Measurements from ENCODE around the gene SHLD3.
"Not testable (repeated sequence)": the region's sequence is repeated elsewhere in the genome, so short reads cannot be mapped to it uniquely, and the experiment has no call there.

Gene SHLD3

GRCh38 chr5:65624571-65625555, at the start of gene SHLD3, which contains the start of gene TRAPPC13:
TSS of gene SHLD3 (plus strand) at chr5:65625027. CDS start at chr5:65629588, 4,561 bp downstream.
TSS of gene TRAPPC13 (plus strand) at chr5:65625027. CDS start at chr5:65625061, 34 bp downstream.
- H2AFZ ChIP-seq (ENCODE audit: low read depth) = peak within 1 kb of the TSS; percentile 67
- H4K20me1 ChIP-seq (ENCODE audit: insufficient read depth) = no peaks in the 10 kb centered on the region
- TF ChIP-seq CTCF (conservative IDR thresholded peaks at IDR 0.05; ENCODE audit: low read depth, low read length) = 0 out of 2 replicates have a peak, but pooled peaks have one; percentile 19
- H3K4me2 ChIP-seq = peak within 1 kb of the TSS; percentile 97
- peaks cover 76% of the 10 kb centered on the region for H3K79me2 ChIP-seq (ENCODE audit: insufficient read depth, low read depth)
- no peak within 1 kb of the TSS for H3K4me3 ChIP-seq (IDR thresholded peaks at IDR 0.05; ENCODE audit: insufficient read depth, low read depth, low read length)
- peak within 1 kb of the TSS; percentile 78 for H3K9ac ChIP-seq
- no peaks in the 10 kb centered on the region for H3K36me3 ChIP-seq (ENCODE audit: insufficient read depth)
- no peaks in the 10 kb centered on the region for H3K27me3 ChIP-seq (ENCODE audit: insufficient read depth, low read depth)
- peak within 1 kb of the TSS; percentile 70 for H3K27ac ChIP-seq
- H3K4me1 ChIP-seq (ENCODE audit: low read depth, poor library complexity, severe bottlenecking) = peaks cover 31% of the 10 kb centered on the region

- H3K9ac ChIP-seq = no peak overlapping the region
- no peak overlapping the region for H3K4me3 ChIP-seq (IDR thresholded peaks at IDR 0.05; ENCODE audit: insufficient read depth, low read depth, low read length)
- no peak overlapping the region for H2AFZ ChIP-seq (ENCODE audit: low read depth)
- no peaks in the 10 kb centered on the region for H3K27me3 ChIP-seq (ENCODE audit: insufficient read depth, low read depth)
- no peak overlapping the region for H3K27ac ChIP-seq
- TF ChIP-seq CTCF (conservative IDR thresholded peaks at IDR 0.05; ENCODE audit: low read depth, low read length) = no peak
- H3K36me3 ChIP-seq (ENCODE audit: insufficient read depth) = no peaks in the 10 kb centered on the region; the same call in 1 of the 2 replicates
- H3K79me2 ChIP-seq (ENCODE audit: insufficient read depth, low read depth) = no peaks in the 10 kb centered on the region
- no peaks in the 10 kb centered on the region for H4K20me1 ChIP-seq (ENCODE audit: insufficient read depth)
- no peaks in the 10 kb centered on the region for H3K4me1 ChIP-seq (ENCODE audit: low read depth, poor library complexity, severe bottlenecking)
- H3K4me2 ChIP-seq = no peak overlapping the region
Measured at GRCh38 chr5:65577141-65577540, 47.7 kb upstream of the SHLD3 start.

GRCh38 chr5:65588694-65589093, 36.1 kb upstream of the SHLD3 start:
- Histone ChIP-seq H3K4me1 (ENCODE audit: low read depth, poor library complexity, severe bottlenecking) (no peaks in the 10 kb centered on the region), H3K4me2 (no peak overlapping the region), H4K20me1 (ENCODE audit: insufficient read depth) (no peaks in the 10 kb centered on the region), H3K79me2 (ENCODE audit: insufficient read depth, low read depth) (no peaks in the 10 kb centered on the region), H3K27ac (no peak overlapping the region), H3K36me3 (ENCODE audit: insufficient read depth) (0 out of 2 replicates have a peak, but pooled peaks cover 2% of the 10 kb centered on the region), H3K4me3 (IDR thresholded peaks at IDR 0.05; ENCODE audit: insufficient read depth, low read depth, low read length) (no peak overlapping the region), H2AFZ (ENCODE audit: low read depth) (no peak overlapping the region), H3K27me3 (ENCODE audit: insufficient read depth, low read depth) (no peaks in the 10 kb centered on the region), H3K9ac (no peak overlapping the region)
- TF ChIP-seq CTCF (conservative IDR thresholded peaks at IDR 0.05; ENCODE audit: low read depth, low read length) = no peak

- H2AFZ ChIP-seq (ENCODE audit: low read depth); H3K4me3 ChIP-seq (IDR thresholded peaks at IDR 0.05; ENCODE audit: insufficient read depth, low read depth, low read length); H3K27me3 ChIP-seq (ENCODE audit: insufficient read depth, low read depth); H3K36me3 ChIP-seq (ENCODE audit: insufficient read depth); H3K79me2 ChIP-seq (ENCODE audit: insufficient read depth, low read depth); H3K4me2 ChIP-seq; H4K20me1 ChIP-seq (ENCODE audit: insufficient read depth); H3K27ac ChIP-seq; H3K4me1 ChIP-seq (ENCODE audit: low read depth, poor library complexity, severe bottlenecking); H3K9ac ChIP-seq: not testable (repeated sequence)
Measured at GRCh38 chr5:65601761-65602160, 23.1 kb upstream of the SHLD3 start.

GRCh38 chr5:65611524-65611923, 13.3 kb upstream of the SHLD3 start:
- no peak overlapping the region for H2AFZ ChIP-seq (ENCODE audit: low read depth)
- H3K27me3 ChIP-seq (ENCODE audit: insufficient read depth, low read depth) = no peaks in the 10 kb centered on the region
- H3K4me3 ChIP-seq (IDR thresholded peaks at IDR 0.05; ENCODE audit: insufficient read depth, low read depth, low read length) = no peak overlapping the region
- H3K9ac ChIP-seq = no peak overlapping the region
- H3K4me2 ChIP-seq = no peak overlapping the region
- no peaks in the 10 kb centered on the region for H4K20me1 ChIP-seq (ENCODE audit: insufficient read depth)
- no peak overlapping the region for H3K27ac ChIP-seq
- H3K79me2 ChIP-seq (ENCODE audit: insufficient read depth, low read depth) = no peaks in the 10 kb centered on the region
- no peaks in the 10 kb centered on the region for H3K36me3 ChIP-seq (ENCODE audit: insufficient read depth)
- no peak for TF ChIP-seq CTCF (conservative IDR thresholded peaks at IDR 0.05; ENCODE audit: low read depth, low read length)
- H3K4me1 ChIP-seq (ENCODE audit: low read depth, poor library complexity, severe bottlenecking) = no peaks in the 10 kb centered on the region
